OCI-LY7 (cell line): ENCODE data around the gene APH1A.

ENCODE experiments used
- EZH2phosphoT487 ChIP-seq: fragments of 200-600 bp; sonication (generic); IDR thresholded peaks from 2 replicates; pipeline ENCODE4 v1.6.1; 2018; ENCODE audit warnings: low read depth, borderline replicate concordance, mild to moderate bottlenecking, mixed run types, antibody characterized with exemption, low read length, moderate library complexity, mixed read lengths
- TF ChIP-seq, protein P1 (sequence below): fragments of 200-600 bp; sonication (generic); conservative IDR thresholded peaks from 2 replicates; pipeline ENCODE4 v1.5.1; 2014; ENCODE audit warnings: mild to moderate bottlenecking, antibody characterized with exemption, low read length, moderate library complexity, mixed read lengths

DNA sequence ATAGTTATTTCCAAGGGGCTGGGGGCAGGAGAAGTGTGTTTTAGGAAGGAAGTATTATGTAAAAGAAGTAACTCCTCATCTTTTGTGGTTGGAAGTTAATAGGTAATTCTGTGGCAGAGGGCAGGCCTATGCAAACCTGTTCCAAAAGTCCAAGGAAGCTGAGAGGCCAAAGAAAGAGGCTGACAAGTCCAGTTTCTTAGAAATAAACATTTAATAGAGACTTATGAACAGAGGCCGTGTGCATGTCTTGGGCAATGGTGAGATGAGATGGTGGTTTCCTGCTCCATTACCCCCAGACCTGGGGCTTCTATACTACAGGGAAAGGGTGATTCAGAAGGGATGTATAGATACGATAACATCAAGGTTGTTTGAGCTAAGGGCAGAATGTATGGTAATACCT, 18.9 kb downstream of the APH1A start:
- TF ChIP-seq, protein P1, sequence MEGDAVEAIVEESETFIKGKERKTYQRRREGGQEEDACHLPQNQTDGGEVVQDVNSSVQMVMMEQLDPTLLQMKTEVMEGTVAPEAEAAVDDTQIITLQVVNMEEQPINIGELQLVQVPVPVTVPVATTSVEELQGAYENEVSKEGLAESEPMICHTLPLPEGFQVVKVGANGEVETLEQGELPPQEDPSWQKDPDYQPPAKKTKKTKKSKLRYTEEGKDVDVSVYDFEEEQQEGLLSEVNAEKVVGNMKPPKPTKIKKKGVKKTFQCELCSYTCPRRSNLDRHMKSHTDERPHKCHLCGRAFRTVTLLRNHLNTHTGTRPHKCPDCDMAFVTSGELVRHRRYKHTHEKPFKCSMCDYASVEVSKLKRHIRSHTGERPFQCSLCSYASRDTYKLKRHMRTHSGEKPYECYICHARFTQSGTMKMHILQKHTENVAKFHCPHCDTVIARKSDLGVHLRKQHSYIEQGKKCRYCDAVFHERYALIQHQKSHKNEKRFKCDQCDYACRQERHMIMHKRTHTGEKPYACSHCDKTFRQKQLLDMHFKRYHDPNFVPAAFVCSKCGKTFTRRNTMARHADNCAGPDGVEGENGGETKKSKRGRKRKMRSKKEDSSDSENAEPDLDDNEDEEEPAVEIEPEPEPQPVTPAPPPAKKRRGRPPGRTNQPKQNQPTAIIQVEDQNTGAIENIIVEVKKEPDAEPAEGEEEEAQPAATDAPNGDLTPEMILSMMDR: no peak
- no peak for TF ChIP-seq EZH2phosphoT487
